DOHH2 (cell line): ENCODE data around the gene CIAPIN1.

ENCODE experiments used
- CTCF ChIP-seq: fragments of 200-600 bp; sonication (generic); IDR thresholded peaks from one replicate; pipeline ENCODE4 v1.5.1; 2014; ENCODE audit warnings: antibody characterized with exemption, mild to moderate bottlenecking, low read depth, low read length; ENCODE audit not compliant: poor library complexity, severe bottlenecking
- EZH2phosphoT487 ChIP-seq: fragments of 200-600 bp; sonication (generic); IDR thresholded peaks from 2 replicates; pipeline ENCODE4 v1.6.1; 2017; ENCODE audit warnings: borderline replicate concordance, mild to moderate bottlenecking, antibody characterized with exemption, low read length, moderate library complexity, mixed read lengths

GRCh38 chr16:57384248-57385070 is 62.7 kb downstream of the CIAPIN1 start:
- no peak for TF ChIP-seq CTCF
- no peak for TF ChIP-seq EZH2phosphoT487
